ENCODE data around the gene CNGA3.

DNA sequence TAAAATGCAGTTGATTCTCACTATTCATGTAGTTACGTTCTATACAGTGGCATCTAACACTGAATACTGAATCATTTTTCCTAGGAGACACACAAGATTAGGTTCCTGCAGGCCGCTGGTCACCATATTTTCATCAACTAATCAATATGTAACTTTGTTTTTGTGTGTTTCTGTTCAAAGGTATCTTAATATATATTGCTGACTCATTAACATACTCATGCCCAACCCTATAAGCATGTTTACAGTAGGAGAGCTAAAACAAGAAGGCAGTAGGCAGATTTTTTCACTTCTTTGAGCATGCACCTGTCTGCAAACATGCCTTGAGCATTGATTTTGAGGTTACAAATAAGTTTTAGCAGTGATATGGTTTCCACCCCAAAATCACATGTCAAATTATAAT is 30.3 kb upstream of the CNGA3 start:
- TF ChIP-seq, protein P1, sequence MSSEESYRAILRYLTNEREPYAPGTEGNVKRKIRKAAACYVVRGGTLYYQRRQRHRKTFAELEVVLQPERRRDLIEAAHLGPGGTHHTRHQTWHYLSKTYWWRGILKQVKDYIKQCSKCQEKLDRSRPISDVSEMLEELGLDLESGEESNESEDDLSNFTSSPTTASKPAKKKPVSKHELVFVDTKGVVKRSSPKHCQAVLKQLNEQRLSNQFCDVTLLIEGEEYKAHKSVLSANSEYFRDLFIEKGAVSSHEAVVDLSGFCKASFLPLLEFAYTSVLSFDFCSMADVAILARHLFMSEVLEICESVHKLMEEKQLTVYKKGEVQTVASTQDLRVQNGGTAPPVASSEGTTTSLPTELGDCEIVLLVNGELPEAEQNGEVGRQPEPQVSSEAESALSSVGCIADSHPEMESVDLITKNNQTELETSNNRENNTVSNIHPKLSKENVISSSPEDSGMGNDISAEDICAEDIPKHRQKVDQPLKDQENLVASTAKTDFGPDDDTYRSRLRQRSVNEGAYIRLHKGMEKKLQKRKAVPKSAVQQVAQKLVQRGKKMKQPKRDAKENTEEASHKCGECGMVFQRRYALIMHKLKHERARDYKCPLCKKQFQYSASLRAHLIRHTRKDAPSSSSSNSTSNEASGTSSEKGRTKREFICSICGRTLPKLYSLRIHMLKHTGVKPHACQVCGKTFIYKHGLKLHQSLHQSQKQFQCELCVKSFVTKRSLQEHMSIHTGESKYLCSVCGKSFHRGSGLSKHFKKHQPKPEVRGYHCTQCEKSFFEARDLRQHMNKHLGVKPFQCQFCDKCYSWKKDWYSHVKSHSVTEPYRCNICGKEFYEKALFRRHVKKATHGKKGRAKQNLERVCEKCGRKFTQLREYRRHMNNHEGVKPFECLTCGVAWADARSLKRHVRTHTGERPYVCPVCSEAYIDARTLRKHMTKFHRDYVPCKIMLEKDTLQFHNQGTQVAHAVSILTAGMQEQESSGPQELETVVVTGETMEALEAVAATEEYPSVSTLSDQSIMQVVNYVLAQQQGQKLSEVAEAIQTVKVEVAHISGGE (tag by site-specific recombination; conservative IDR thresholded peaks at IDR 0.05; ENCODE audit: low read depth), result no peak
- no peak for TF ChIP-seq ZNF561 (tag by site-specific recombination; IDR thresholded peaks at IDR 0.05; ENCODE audit: borderline replicate concordance)
- TF ChIP-seq, protein P2, sequence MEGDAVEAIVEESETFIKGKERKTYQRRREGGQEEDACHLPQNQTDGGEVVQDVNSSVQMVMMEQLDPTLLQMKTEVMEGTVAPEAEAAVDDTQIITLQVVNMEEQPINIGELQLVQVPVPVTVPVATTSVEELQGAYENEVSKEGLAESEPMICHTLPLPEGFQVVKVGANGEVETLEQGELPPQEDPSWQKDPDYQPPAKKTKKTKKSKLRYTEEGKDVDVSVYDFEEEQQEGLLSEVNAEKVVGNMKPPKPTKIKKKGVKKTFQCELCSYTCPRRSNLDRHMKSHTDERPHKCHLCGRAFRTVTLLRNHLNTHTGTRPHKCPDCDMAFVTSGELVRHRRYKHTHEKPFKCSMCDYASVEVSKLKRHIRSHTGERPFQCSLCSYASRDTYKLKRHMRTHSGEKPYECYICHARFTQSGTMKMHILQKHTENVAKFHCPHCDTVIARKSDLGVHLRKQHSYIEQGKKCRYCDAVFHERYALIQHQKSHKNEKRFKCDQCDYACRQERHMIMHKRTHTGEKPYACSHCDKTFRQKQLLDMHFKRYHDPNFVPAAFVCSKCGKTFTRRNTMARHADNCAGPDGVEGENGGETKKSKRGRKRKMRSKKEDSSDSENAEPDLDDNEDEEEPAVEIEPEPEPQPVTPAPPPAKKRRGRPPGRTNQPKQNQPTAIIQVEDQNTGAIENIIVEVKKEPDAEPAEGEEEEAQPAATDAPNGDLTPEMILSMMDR (tag by site-specific recombination; IDR thresholded peaks at IDR 0.05), result no peak
- TF ChIP-seq ZNF530 (tag by site-specific recombination; IDR thresholded peaks at IDR 0.05; ENCODE audit: low read depth), result no peak
- no peak for TF ChIP-seq GLI4 (tag by site-specific recombination; IDR thresholded peaks at IDR 0.05)
- no peak for TF ChIP-seq SP2 (tag by site-specific recombination; IDR thresholded peaks at IDR 0.05)
- TF ChIP-seq, protein P3, sequence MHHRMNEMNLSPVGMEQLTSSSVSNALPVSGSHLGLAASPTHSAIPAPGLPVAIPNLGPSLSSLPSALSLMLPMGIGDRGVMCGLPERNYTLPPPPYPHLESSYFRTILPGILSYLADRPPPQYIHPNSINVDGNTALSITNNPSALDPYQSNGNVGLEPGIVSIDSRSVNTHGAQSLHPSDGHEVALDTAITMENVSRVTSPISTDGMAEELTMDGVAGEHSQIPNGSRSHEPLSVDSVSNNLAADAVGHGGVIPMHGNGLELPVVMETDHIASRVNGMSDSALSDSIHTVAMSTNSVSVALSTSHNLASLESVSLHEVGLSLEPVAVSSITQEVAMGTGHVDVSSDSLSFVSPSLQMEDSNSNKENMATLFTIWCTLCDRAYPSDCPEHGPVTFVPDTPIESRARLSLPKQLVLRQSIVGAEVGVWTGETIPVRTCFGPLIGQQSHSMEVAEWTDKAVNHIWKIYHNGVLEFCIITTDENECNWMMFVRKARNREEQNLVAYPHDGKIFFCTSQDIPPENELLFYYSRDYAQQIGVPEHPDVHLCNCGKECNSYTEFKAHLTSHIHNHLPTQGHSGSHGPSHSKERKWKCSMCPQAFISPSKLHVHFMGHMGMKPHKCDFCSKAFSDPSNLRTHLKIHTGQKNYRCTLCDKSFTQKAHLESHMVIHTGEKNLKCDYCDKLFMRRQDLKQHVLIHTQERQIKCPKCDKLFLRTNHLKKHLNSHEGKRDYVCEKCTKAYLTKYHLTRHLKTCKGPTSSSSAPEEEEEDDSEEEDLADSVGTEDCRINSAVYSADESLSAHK (tag by site-specific recombination; IDR thresholded peaks at IDR 0.05), result no peak
- TF ChIP-seq TCF7L2 (IDR thresholded peaks at IDR 0.05; ENCODE audit: borderline replicate concordance, low read depth, low read length), result no peak
- no peak for TF ChIP-seq ZNF501 (tag by site-specific recombination; IDR thresholded peaks at IDR 0.05)
- no peak for TF ChIP-seq MYNN (tag by site-specific recombination; IDR thresholded peaks at IDR 0.05; ENCODE audit: borderline replicate concordance)
- no peak for TF ChIP-seq ZNF10 (tag by site-specific recombination; IDR thresholded peaks at IDR 0.05)
